ENCODE data around the gene NCOA5. TPM values are rescaled to one million over a fixed set of nuclear protein-coding genes. Genes with fewer than 3 reads are reported as not detected.

NCOA5 gene
- total and polyA plus RNA-seq, 4 donors, result 3.2 to 10.4 (median 8.7) TPM

- TF ChIP-seq SP1 (IDR thresholded peaks at IDR 0.05), result no peak
- TF ChIP-seq MAX (IDR thresholded peaks at IDR 0.05), result no peak
- TF ChIP-seq CTCF (IDR thresholded peaks at IDR 0.05; ENCODE audit: low read depth, low read length, missing input control), result no peak
Measured at GRCh38 chr20:46139266-46139889, 49.6 kb upstream of the NCOA5 start (continued).

- no peaks in the 10 kb centered on the region for H3K9me3 ChIP-seq (ENCODE audit: control insufficient read depth in 4 of 4, low read length in 3 of 4)
- no peaks in the 10 kb centered on the region for H3K4me1 ChIP-seq (ENCODE audit: control insufficient read depth in 4 of 4, insufficient read depth in 4 of 4, low read length in 3 of 4)
- peaks cover 0 to 2% (median 0%) of the 10 kb centered on the region in 4 donors for H3K27me3 ChIP-seq (ENCODE audit: control insufficient read depth in 4 of 4, insufficient read depth in 4 of 4, low read length in 3 of 4)
- WGBS, result 71% methylated on average over 5 of the region's 5 CpGs
- H3K36me3 ChIP-seq (ENCODE audit: control insufficient read depth in 4 of 4, insufficient read depth in 3 of 4, low read depth in 1 of 4, low read length in 3 of 4), result no peaks in the 10 kb centered on the region
- H3K4me3 ChIP-seq (ENCODE audit: low read depth in 1 of 3, low read length in 3 of 3), result no peak overlapping the region
- DNase-seq (ENCODE audit: low spot score), result no peak
- TF ChIP-seq EGR1 (IDR thresholded peaks at IDR 0.05; ENCODE audit: low read depth in 2 of 2), result no peak
- TF ChIP-seq JUND (IDR thresholded peaks at IDR 0.05), result no peak
- TF ChIP-seq NR2F2 (IDR thresholded peaks at IDR 0.05), result no peak
- no peak for TF ChIP-seq RAD21 (IDR thresholded peaks at IDR 0.05)
- TF ChIP-seq CTCF (IDR thresholded peaks at IDR 0.05; ENCODE audit: low read depth, low read length, missing input control), result no peak
- TF ChIP-seq REST (IDR thresholded peaks at IDR 0.05), result no peak
- TF ChIP-seq ATF3 (IDR thresholded peaks at IDR 0.05), result no peak
- no peak overlapping the region for H3K9ac ChIP-seq (ENCODE audit: low read depth in 1 of 2, low read length in 2 of 2)
- no peak overlapping the region for H3K27ac ChIP-seq (ENCODE audit: low read depth in 1 of 2, low read length in 2 of 2)
Measured at GRCh38 chr20:46137816-46138215, 48.1 kb upstream of the NCOA5 start.
